Fibroblast of lung (primary cell): ENCODE measurements around the gene POM121C.
"Not testable (repeated sequence)": the region's sequence is repeated elsewhere in the genome, so short reads cannot be mapped to it uniquely, and the experiment has no call there.

Source experiments
- EZH2 ChIP-seq: IDR thresholded peaks from 2 replicates; pipeline ENCODE4 v1.5.1; 2012; ENCODE audit warnings: low read length, control low read depth, mild to moderate bottlenecking; ENCODE audit errors: missing control alignments
- TF ChIP-seq, protein P1 (sequence below), 2 donors: IDR thresholded peaks in 1 of 2; conservative IDR thresholded peaks in 1 of 2; 1 replicate in 1 of 2; 2 replicates in 1 of 2; pipeline ENCODE4 v1.5.1; 2011 to 2012; ENCODE audit warnings: low read length in 2 of 2, control low read depth in 1 of 2, inconsistent platforms in 1 of 2, low read depth in 1 of 2, mild to moderate bottlenecking in 1 of 2

- TF ChIP-seq, protein P1, sequence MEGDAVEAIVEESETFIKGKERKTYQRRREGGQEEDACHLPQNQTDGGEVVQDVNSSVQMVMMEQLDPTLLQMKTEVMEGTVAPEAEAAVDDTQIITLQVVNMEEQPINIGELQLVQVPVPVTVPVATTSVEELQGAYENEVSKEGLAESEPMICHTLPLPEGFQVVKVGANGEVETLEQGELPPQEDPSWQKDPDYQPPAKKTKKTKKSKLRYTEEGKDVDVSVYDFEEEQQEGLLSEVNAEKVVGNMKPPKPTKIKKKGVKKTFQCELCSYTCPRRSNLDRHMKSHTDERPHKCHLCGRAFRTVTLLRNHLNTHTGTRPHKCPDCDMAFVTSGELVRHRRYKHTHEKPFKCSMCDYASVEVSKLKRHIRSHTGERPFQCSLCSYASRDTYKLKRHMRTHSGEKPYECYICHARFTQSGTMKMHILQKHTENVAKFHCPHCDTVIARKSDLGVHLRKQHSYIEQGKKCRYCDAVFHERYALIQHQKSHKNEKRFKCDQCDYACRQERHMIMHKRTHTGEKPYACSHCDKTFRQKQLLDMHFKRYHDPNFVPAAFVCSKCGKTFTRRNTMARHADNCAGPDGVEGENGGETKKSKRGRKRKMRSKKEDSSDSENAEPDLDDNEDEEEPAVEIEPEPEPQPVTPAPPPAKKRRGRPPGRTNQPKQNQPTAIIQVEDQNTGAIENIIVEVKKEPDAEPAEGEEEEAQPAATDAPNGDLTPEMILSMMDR (conservative IDR thresholded peaks at IDR 0.05 in 1 of 2, IDR thresholded peaks at IDR 0.05 in 1 of 2; ENCODE audit: low read depth in 1 of 2, low read length in 2 of 2): not testable (repeated sequence)
- TF ChIP-seq EZH2: not testable (repeated sequence)
Observed at GRCh38 chr7:75374519-75375317, 111.4 kb downstream of the POM121C start.
